ENCODE measurements around the gene BICD2. TPM values are rescaled to one million over a fixed set of nuclear protein-coding genes. Genes with fewer than 3 reads are reported as not detected.

BICD2 gene
- total and polyA plus RNA-seq, 8 donors, result 23.7 to 34.5 (median 28.4) TPM

GRCh38 chr9:92686954-92687353 is 77.7 kb downstream of the BICD2 start:
- Histone ChIP-seq H3K4me1 (no peaks in the 10 kb centered on the region), H3K36me3 (no peaks in the 10 kb centered on the region), H3K9me3 (peaks cover 0 to 23% of the 10 kb centered on the region in 2 donors), H3K27me3 (no peaks in the 10 kb centered on the region), H3K27ac (no peak overlapping the region), H3K4me3 (no peak overlapping the region)
- intact Hi-C loops (cut with DNase I), result no loop called here
- DNase-seq, result no peak
- ATAC-seq, result no peak
- TF ChIP-seq, protein P1, sequence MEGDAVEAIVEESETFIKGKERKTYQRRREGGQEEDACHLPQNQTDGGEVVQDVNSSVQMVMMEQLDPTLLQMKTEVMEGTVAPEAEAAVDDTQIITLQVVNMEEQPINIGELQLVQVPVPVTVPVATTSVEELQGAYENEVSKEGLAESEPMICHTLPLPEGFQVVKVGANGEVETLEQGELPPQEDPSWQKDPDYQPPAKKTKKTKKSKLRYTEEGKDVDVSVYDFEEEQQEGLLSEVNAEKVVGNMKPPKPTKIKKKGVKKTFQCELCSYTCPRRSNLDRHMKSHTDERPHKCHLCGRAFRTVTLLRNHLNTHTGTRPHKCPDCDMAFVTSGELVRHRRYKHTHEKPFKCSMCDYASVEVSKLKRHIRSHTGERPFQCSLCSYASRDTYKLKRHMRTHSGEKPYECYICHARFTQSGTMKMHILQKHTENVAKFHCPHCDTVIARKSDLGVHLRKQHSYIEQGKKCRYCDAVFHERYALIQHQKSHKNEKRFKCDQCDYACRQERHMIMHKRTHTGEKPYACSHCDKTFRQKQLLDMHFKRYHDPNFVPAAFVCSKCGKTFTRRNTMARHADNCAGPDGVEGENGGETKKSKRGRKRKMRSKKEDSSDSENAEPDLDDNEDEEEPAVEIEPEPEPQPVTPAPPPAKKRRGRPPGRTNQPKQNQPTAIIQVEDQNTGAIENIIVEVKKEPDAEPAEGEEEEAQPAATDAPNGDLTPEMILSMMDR (IDR thresholded peaks at IDR 0.05), result no peak

DNA sequence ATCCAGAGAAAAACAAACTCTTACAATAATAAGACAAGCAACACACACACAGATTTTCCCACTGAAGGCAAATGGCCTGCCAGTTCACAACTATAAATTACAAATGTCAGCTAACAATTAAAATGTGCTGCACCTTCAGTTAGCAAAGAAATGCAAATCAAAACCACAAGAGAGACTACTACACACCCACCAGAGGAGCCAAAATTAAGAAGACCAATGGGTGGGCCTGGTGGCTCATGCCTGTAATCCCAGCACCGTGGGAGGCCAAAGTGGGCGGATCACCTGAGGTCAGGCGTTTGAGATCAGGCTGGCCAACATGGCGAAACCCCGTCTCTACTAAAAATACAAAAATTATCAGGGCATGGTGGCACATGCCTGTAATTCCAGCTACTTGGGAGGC is 79.6 kb downstream of the BICD2 start:
- intact Hi-C loops (cut with DNase I), result no loop called here
- TF ChIP-seq, protein P1 (IDR thresholded peaks at IDR 0.05), result no peak
- Histone ChIP-seq H3K27me3 (no peaks in the 10 kb centered on the region), H3K9me3 (peaks cover 0 to 4% of the 10 kb centered on the region in 2 donors), H3K36me3 (no peaks in the 10 kb centered on the region), H3K4me1 (no peaks in the 10 kb centered on the region), H3K27ac (no peak overlapping the region), H3K4me3 (no peak overlapping the region)
- DNase-seq (no peak), ATAC-seq (no peak)

DNA sequence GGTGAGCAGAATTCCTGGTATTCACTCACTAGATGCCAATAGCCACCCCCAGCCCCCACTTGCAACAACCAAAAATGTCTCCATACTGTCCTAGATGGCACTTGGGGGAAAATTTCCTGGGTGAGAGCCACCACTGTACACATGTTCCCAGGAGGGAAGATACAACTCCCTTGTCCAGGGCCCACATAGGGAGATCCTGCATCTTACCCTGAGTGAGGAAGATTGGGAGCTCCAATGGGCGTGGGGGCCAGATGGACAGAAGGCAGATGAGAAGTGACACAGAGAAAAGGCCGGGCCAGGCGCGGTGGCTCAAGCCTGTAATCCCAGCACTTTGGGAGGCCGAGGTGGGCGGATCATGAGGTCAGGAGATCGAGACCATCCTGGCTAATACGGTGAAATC is 82.4 kb downstream of the BICD2 start:
- DNase-seq (no peak), ATAC-seq (no peak)
- peaks cover 0 to 1% of the 10 kb centered on the region in 2 donors for H3K9me3 ChIP-seq
- H3K4me1 ChIP-seq, result no peaks in the 10 kb centered on the region
- H3K27me3 ChIP-seq, result no peaks in the 10 kb centered on the region
- no peak overlapping the region for H3K27ac ChIP-seq
- H3K4me3 ChIP-seq, result no peak overlapping the region
- TF ChIP-seq, protein P1 (IDR thresholded peaks at IDR 0.05), result no peak
- intact Hi-C loops (cut with DNase I), result no loop called here
- H3K36me3 ChIP-seq, result no peaks in the 10 kb centered on the region

- no peaks in the 10 kb centered on the region for H3K4me1 ChIP-seq
- intact Hi-C loops (cut with DNase I), result no loop called here
- ATAC-seq (no peak), DNase-seq (no peak)
- TF ChIP-seq, protein P1 (IDR thresholded peaks at IDR 0.05), result no peak
- no peaks in the 10 kb centered on the region for H3K27me3 ChIP-seq
- H3K4me3 ChIP-seq, result no peak overlapping the region
- no peaks in the 10 kb centered on the region for H3K36me3 ChIP-seq
- H3K9me3 ChIP-seq, result no peaks in the 10 kb centered on the region
- no peak overlapping the region for H3K27ac ChIP-seq
Measured at GRCh38 chr9:92680166-92681119, 84.2 kb downstream of the BICD2 start.

DNA sequence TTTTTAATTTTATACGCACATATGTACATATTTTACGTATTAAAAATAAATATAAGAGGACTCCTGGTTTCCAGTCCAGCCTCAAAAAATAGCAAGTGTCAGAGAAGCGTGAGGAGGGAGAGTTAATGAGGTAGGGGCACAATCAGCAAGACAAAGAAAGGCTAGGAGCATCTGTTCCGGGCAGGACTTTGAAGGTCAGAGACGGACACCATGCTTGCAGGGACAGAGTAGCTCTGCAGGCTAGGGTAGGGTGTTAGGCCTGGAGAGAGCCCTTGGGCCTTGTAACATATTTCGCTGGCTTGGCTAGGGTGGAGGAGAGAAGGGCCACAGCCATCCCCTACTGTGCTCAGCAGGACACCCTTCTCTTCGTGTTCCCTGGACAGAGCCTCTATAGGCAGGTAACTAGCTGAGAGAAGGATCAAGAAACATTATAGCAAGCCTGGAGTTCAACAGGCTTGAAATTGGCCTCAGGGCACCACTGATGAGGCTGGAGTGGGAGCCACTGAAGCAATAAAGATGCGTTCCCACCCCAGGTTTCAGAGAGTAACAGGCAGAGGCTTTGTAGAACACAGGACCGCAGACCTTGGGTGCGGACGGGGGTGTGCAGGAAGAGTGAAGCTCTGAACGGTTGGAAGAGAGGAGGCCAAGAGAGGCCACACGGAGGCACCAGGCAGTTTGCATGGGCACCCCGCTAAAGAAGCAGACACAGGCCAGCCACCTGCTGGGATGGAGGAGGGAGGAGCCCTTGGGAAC is 85.0 kb downstream of the BICD2 start:
- Histone ChIP-seq H3K4me1 (no peaks in the 10 kb centered on the region), H3K9me3 (no peaks in the 10 kb centered on the region), H3K36me3 (no peaks in the 10 kb centered on the region), H3K27me3 (no peaks in the 10 kb centered on the region), H3K4me3 (no peak overlapping the region), H3K27ac (no peak overlapping the region)
- no peak for ATAC-seq
- TF ChIP-seq, protein P1 (IDR thresholded peaks at IDR 0.05), result no peak
- no peak for DNase-seq
- intact Hi-C loops (cut with DNase I), result no loop called here

All from left lung (tissue), 10 donors.